GM12872 (cell line): ENCODE results near the gene CYP4F12.

ENCODE experiments used
- TF ChIP-seq, protein P1 (sequence below): IDR thresholded peaks from 3 replicates; pipeline ENCODE4 v1.5.1; 2011; ENCODE audit warnings: low read depth, mild to moderate bottlenecking, low read length, moderate library complexity; ENCODE audit not compliant: insufficient read depth

Gene CYP4F12

DNA sequence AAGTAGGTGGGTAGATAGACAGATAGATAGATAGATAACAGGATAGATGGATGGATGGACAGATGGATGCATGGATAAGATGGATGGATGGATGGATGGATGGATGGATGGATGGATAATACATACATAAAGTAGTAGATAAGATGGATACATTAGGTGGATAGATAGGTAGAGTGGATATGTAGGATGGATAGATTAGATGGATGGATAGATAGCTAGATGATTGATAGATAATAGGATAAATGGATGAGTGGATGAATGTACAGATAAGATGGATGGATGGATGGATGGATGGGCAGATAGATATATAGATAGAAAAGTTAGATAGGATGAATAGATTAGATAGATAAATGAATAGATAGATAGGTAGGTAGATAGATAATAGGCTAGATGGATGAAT lies 30.1 kb upstream of the CYP4F12 start:
- TF ChIP-seq, protein P1, sequence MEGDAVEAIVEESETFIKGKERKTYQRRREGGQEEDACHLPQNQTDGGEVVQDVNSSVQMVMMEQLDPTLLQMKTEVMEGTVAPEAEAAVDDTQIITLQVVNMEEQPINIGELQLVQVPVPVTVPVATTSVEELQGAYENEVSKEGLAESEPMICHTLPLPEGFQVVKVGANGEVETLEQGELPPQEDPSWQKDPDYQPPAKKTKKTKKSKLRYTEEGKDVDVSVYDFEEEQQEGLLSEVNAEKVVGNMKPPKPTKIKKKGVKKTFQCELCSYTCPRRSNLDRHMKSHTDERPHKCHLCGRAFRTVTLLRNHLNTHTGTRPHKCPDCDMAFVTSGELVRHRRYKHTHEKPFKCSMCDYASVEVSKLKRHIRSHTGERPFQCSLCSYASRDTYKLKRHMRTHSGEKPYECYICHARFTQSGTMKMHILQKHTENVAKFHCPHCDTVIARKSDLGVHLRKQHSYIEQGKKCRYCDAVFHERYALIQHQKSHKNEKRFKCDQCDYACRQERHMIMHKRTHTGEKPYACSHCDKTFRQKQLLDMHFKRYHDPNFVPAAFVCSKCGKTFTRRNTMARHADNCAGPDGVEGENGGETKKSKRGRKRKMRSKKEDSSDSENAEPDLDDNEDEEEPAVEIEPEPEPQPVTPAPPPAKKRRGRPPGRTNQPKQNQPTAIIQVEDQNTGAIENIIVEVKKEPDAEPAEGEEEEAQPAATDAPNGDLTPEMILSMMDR: no peak

DNA sequence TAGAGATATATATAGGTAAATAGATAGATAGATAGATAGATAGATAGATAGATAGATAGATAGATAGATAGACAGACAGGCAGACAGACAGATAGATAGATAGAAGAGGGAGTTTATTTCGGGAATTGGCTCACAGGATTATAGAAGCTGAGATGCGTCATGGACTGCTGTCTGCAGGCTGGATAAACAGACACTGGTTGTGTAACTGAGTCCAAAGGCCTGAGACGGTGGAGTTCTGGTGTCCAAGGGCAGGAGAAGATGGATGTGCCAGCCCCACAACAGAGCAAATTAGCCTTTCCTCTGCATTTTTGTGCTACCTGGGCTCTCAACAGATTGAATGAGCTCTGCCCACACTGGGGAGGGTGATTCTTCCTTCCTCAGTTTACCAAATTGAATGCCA lies 29.5 kb upstream of the CYP4F12 start:
- TF ChIP-seq, protein P1: no peak

DNA sequence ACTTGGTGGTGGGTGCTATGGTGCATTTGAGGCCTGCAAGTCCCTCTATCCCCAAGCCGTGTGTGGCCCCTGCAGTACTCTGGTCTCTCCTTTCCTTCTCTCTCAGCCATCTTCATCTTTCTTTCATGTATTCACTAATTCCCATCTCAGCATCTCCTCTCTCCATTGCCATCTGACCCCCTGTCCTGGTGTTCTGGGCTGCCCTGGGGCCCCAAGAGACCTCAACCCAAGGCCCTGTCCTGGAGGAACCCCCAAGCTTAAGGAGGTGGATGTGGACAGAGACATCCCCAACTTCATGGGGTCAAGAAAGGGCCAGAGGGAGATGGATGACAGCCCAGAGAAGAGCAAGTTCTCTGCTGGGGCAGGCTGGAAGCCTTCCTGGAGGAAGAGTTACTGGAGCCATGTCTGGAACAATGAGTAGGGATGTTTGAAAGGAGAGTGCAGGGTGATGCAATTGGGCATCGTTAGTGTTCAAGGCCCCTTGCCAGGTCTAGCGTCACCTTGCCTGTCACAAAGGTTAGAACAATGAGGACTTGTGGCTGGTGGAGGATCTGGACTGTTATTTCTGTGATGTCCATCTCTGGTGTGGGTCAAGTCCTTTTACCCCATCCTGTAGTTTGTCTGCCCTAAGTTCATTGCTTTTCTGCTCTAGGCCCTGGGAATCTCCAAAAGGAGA lies 28.7 kb upstream of the CYP4F12 start:
- TF ChIP-seq, protein P1: no peak

DNA sequence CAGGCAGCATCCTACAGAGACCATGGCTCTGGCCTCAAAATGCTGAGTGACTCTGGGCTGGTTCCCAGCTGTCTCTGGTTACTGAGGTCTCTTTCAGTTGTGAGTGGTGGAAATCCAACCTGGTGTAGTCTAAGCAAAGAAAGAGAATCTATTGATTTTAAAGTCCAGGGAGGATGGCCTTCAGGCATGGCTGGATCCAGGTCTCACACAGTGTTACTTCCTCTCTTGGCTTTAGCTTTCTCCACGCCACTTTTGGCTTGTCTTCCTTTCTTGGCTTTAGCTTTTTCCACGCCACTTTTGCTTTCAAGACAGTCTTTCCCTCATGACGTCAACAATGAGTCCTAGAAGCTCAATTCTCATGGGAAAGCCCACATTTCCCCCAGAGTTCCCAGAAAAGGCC lies 28.1 kb upstream of the CYP4F12 start:
- TF ChIP-seq, protein P1: no peak

DNA sequence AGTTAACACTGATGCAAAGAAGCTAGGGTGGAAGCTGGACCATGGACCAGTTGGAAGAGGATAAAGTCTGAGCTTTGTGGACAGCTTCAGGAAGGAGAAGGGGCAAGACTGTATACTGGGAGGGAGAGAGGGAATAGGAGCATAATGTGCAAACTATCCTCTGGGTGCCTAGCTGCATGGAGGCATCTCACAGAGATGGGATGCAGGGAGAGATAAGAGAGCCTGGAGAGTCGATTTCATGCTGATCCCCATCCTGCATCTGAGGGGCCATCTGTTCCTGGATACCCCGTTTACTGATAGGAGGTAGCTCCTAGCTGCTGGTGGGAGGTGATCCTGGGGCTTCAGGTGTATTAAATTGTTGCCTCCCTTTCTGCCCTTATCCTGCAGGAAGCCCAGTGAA lies 23.4 kb upstream of the CYP4F12 start:
- TF ChIP-seq, protein P1: no peak

DNA sequence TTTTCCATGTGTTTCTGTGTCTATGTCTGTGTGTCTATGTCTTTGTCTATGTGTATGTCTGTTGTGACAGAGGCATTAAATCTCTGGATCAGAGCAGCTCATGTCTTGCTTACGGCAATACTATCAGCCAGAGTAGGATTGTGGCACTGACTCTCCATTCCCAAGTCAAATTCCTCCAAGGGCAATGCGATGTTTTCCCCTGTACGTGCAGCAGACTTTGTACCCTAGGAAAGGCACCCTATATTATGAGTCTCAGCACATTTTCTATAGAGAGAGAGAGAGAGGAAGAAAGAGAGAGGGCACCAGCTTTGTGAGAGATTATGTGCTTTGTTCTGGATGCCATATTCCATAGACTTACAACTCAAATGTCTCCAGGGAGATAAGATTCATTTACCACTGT lies 21.1 kb upstream of the CYP4F12 start:
- TF ChIP-seq, protein P1: no peak

DNA sequence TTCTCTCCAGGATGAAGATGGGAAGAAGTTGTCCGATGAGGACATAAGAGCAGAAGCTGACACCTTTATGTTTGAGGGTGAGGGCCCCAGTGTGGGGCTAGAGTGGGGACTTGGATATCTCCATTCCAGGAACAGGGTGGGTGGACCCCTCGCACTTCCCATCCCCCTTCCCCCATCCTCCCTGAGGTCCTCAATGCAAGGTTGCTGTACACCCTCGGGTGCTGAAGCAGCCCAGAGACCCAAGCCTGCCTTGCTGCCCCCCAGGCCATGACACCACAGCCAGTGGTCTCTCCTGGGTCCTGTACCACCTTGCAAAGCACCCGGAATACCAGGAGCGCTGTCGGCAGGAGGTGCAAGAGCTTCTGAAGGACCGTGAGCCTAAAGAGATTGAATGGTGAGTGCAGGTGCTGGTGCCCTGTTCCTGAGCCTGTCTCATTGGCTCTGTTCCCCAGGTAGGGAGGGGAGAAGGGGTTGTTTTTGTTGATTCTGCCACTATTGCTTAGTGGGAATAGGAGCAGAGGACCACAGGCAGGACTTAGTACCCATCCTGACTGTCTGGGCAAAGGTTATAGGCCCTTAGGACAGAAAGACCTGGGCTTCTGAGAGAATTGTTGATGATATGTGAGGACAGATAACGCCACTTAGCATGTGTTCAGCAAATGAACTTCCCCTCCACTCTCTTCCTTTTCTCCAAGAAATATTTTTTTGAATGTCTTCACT lies 20.2 kb upstream of the CYP4F12 start:
- TF ChIP-seq, protein P1: no peak
